AG09319 (cell line): ENCODE results near the gene TADA2B.

Source experiments
- DNase-seq: peaks from one replicate; pipeline ENCODE4 v3.0.0-alpha.2; 2010; ENCODE audit warnings: low read depth; ENCODE audit errors: extremely low read depth
- TF ChIP-seq, protein P1 (sequence below): IDR thresholded peaks from 2 replicates; pipeline ENCODE4 v1.5.1; 2011; ENCODE audit warnings: low read depth, mild to moderate bottlenecking, inconsistent platforms, low read length, moderate library complexity

The TADA2B gene

DNA sequence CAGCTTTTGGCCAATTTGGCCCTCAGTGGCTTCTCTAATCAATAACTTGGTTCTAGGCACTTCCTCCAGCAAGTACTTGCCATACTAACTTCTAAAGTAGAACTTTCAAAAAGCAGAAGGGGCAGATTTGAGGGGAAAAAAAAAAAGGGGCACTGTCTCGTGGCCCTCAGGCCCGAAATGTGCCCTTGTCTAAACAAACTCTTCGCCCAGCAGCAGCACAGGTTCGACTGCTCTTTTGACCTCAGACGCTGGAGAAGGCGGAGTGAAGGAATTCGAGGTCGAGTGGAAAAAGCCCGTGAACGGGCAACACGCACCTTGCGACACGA, 23.9 kb downstream of the TADA2B start:
- TF ChIP-seq, protein P1, sequence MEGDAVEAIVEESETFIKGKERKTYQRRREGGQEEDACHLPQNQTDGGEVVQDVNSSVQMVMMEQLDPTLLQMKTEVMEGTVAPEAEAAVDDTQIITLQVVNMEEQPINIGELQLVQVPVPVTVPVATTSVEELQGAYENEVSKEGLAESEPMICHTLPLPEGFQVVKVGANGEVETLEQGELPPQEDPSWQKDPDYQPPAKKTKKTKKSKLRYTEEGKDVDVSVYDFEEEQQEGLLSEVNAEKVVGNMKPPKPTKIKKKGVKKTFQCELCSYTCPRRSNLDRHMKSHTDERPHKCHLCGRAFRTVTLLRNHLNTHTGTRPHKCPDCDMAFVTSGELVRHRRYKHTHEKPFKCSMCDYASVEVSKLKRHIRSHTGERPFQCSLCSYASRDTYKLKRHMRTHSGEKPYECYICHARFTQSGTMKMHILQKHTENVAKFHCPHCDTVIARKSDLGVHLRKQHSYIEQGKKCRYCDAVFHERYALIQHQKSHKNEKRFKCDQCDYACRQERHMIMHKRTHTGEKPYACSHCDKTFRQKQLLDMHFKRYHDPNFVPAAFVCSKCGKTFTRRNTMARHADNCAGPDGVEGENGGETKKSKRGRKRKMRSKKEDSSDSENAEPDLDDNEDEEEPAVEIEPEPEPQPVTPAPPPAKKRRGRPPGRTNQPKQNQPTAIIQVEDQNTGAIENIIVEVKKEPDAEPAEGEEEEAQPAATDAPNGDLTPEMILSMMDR = no peak
- DNase-seq = no peak

DNA sequence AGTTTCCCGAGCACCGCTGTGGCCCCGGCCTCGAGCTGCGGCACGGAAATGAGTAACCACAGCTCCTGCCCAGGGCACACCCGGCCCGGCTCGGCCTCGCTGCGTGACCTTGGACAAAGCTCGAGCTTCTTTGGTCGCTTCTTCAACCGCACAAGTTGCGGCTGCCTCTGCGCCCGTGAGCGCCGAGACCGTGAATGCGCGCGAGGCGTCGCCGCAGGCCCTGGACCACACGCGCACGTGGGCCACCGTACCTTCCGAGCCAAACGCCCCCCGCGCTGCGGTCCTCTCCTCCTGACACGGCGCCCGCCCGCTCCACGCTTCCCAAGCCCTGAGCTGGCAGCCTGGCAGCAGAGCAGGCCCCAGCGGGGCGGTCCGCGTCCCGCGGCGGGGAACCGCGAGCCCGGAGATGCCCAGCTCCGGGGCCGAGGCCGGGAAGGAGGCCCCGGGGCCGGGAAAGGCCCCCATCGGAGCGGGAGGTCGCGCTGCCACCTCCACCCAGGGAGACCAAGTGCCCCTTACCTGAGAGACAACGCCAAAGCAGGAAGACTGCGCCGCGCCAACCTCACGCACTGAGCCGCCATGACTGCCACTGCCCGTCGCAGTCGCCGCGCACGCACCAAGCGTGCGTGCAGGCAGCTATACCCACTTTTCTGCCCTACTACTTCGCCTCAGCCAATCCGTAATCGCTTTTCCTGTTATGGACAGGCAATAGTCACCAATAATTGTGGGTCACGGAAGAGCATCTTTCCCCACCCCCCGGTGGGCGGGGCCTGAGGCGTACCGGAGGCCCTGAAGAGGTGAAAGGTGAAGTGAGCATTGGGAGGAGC, 24.5 kb downstream of the TADA2B start, which contains the start of gene GRPEL1:
Gene GRPEL1, minus strand, starts transcription at position 613 of the 827 bp plus-strand sequence. Its CDS starts 32 bp downstream, at position 581.
- peak; percentile 98 for DNase-seq
- TF ChIP-seq, protein P1 = peak; percentile 38

- TF ChIP-seq, protein P1 = no peak; the same call in 1 of the 2 replicates
- no peak for DNase-seq
These were observed 25.2 kb downstream of the TADA2B start for GRCh38 chr4:7068279-7068842.

DNA sequence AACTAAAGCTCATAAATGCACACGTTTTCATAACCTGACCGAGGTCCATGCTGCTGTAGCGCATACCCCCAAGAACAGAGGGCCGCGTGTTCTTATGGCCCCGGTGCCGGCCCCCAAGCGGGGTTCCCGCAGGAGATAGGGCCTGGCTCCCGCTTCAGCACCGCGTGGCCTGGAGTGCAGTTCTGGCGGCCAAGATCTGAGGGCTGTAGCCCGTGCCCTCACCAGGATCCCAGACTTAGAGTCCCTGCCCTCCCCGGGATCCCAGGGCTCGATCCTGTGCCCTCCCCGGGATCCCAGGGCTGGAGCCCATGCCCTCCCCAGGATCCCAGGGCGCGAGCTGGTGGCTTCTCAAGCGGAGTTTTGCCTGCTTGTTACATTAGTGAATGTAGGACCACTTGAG, 25.7 kb downstream of the TADA2B start:
- TF ChIP-seq, protein P1 = no peak
- DNase-seq = no peak

- TF ChIP-seq, protein P1 = peak; percentile 99
These were observed 27.7 kb downstream of the TADA2B start for GRCh38 chr4:7070729-7071511.

GRCh38 chr4:7073059-7073458, 29.9 kb downstream of the TADA2B start:
- TF ChIP-seq, protein P1 = no peak
- no peak for DNase-seq

More at GRCh38 chr4:7070729-7071511, 27.7 kb downstream of the TADA2B start:
- peak; percentile 23 for DNase-seq
